ENCODE measurements around the gene SPATA31C1. TPM values are rescaled to one million over a fixed set of nuclear protein-coding genes. Genes with fewer than 3 reads are reported as not detected.

SPATA31C1 gene
- total RNA-seq, 2 experiments from 2014 or later, result not detected

GRCh38 chr9:87886210-87886932 lies 31.4 kb upstream of the SPATA31C1 start:
- Mint-ChIP-seq H3K4me3 (no peak overlapping the region), H3K27ac (no peak overlapping the region), H3K9me3 (no peaks in the 10 kb centered on the region), H3K36me3 (ENCODE audit: low read depth) (no peaks in the 10 kb centered on the region), H3K27me3 (no peaks in the 10 kb centered on the region), H3K4me1 (ENCODE audit: low read depth) (no peaks in the 10 kb centered on the region)
- no peak for ATAC-seq
- no peak for TF ChIP-seq CTCF (IDR thresholded peaks at IDR 0.05)
- ChIA-PET CTCF (no interaction called here), POLR2A (no interaction called here)
- intact Hi-C loops (cut with micrococcal nuclease), result no loop called here
- no peak for DNase-seq

- CTCF ChIA-PET, result no interaction called here
- H3K27ac Mint-ChIP-seq, result no peak overlapping the region
- no peak for DNase-seq
- POLR2A ChIA-PET, result no interaction called here
- no peaks in the 10 kb centered on the region for H3K4me1 Mint-ChIP-seq (ENCODE audit: low read depth)
- H3K4me3 Mint-ChIP-seq, result no peak overlapping the region
- intact Hi-C loops (cut with micrococcal nuclease), result no loop called here
- no peak for ATAC-seq
- H3K9me3 Mint-ChIP-seq, result no peaks in the 10 kb centered on the region
- no peak for TF ChIP-seq CTCF (IDR thresholded peaks at IDR 0.05)
- no peaks in the 10 kb centered on the region for H3K27me3 Mint-ChIP-seq
- H3K36me3 Mint-ChIP-seq (ENCODE audit: low read depth), result no peaks in the 10 kb centered on the region
Measured at GRCh38 chr9:87886933-87887505, 30.7 kb upstream of the SPATA31C1 start.

GRCh38 chr9:87887661-87888480 lies 29.9 kb upstream of the SPATA31C1 start:
- H3K36me3 Mint-ChIP-seq (ENCODE audit: low read depth), result no peaks in the 10 kb centered on the region
- ATAC-seq, result no peak
- intact Hi-C loops (cut with micrococcal nuclease), result no loop called here
- no peak for TF ChIP-seq CTCF (IDR thresholded peaks at IDR 0.05)
- DNase-seq, result no peak
- H3K27me3 Mint-ChIP-seq, result no peaks in the 10 kb centered on the region
- no peaks in the 10 kb centered on the region for H3K4me1 Mint-ChIP-seq (ENCODE audit: low read depth)
- no peak overlapping the region for H3K27ac Mint-ChIP-seq
- POLR2A ChIA-PET, result no interaction called here
- H3K9me3 Mint-ChIP-seq, result no peaks in the 10 kb centered on the region
- CTCF ChIA-PET, result no interaction called here
- H3K4me3 Mint-ChIP-seq, result no peak overlapping the region

- no peaks in the 10 kb centered on the region for H3K27me3 Mint-ChIP-seq
Measured at GRCh38 chr9:87888501-87888900, 29.3 kb upstream of the SPATA31C1 start.

More at GRCh38 chr9:87888501-87888900, 29.3 kb upstream of the SPATA31C1 start:
- Mint-ChIP-seq H3K9me3 (no peaks in the 10 kb centered on the region), H3K36me3 (ENCODE audit: low read depth) (no peaks in the 10 kb centered on the region), H3K4me3 (no peak overlapping the region), H3K4me1 (ENCODE audit: low read depth) (no peaks in the 10 kb centered on the region), H3K27ac (no peak overlapping the region)
- POLR2A ChIA-PET, result no interaction called here
- no peak for ATAC-seq
- no peak for DNase-seq
- CTCF ChIA-PET, result no interaction called here
- no peak for TF ChIP-seq CTCF (IDR thresholded peaks at IDR 0.05)
- intact Hi-C loops (cut with micrococcal nuclease), result no loop called here
